ENCODE results near the gene UBE2J2.
"Not testable (repeated sequence)": the region's sequence is repeated elsewhere in the genome, so short reads cannot be mapped to it uniquely, and the experiment has no call there.

The UBE2J2 gene

GRCh38 chr1:1259540-1259939 is 14.1 kb downstream of the UBE2J2 start:
- DNase-seq (ENCODE audit: insufficient read length, low spot score) (no peak), FAIRE-seq (no peak)

GRCh38 chr1:1259119-1259488 is 14.6 kb downstream of the UBE2J2 start:
- FAIRE-seq (no peak), DNase-seq (ENCODE audit: insufficient read length, low spot score) (no peak)

- DNase-seq (ENCODE audit: insufficient read length, low spot score): no peak
Observed at GRCh38 chr1:1256956-1257871, 16.4 kb downstream of the UBE2J2 start.

GRCh38 chr1:1255611-1256010 is 18.0 kb downstream of the UBE2J2 start:
- no peak for DNase-seq (ENCODE audit: insufficient read length, low spot score)
- no peak for FAIRE-seq

More at GRCh38 chr1:1256956-1257871, 16.4 kb downstream of the UBE2J2 start:
- FAIRE-seq: no peak

GRCh38 chr1:1255078-1255477 is 18.6 kb downstream of the UBE2J2 start:
- no peak for DNase-seq (ENCODE audit: insufficient read length, low spot score)
- FAIRE-seq: no peak

- DNase-seq (ENCODE audit: insufficient read length, low spot score) (no peak), FAIRE-seq (no peak)
Observed at GRCh38 chr1:1254667-1254998, 19.0 kb downstream of the UBE2J2 start.

GRCh38 chr1:1253972-1254666 is 19.5 kb downstream of the UBE2J2 start:
- FAIRE-seq (no peak), DNase-seq (ENCODE audit: insufficient read length, low spot score) (no peak)

GRCh38 chr1:1253314-1253713 is 20.3 kb downstream of the UBE2J2 start:
- FAIRE-seq (no peak), DNase-seq (ENCODE audit: insufficient read length, low spot score) (no peak)

- peak; percentile 71 for DNase-seq (ENCODE audit: insufficient read length, low spot score)
- FAIRE-seq: peak; percentile 90
Observed at GRCh38 chr1:1250786-1251284, 22.8 kb downstream of the UBE2J2 start.

- not testable (repeated sequence) for DNase-seq (ENCODE audit: insufficient read length, low spot score); FAIRE-seq
Observed at GRCh38 chr1:1248009-1248913, 25.4 kb downstream of the UBE2J2 start.

GRCh38 chr1:1247341-1247913 is 26.2 kb downstream of the UBE2J2 start:
- DNase-seq (ENCODE audit: insufficient read length, low spot score) (no peak), FAIRE-seq (no peak)

GRCh38 chr1:1246577-1247340 is 26.9 kb downstream of the UBE2J2 start, which contains the start of gene C1QTNF12:
Gene C1QTNF12, minus strand, starts transcription at chr1:1246722. Its CDS starts 32 bp downstream, at chr1:1246690.
- FAIRE-seq (no peak), DNase-seq (ENCODE audit: insufficient read length, low spot score) (no peak)

- DNase-seq (ENCODE audit: insufficient read length, low spot score) (no peak), FAIRE-seq (no peak)
Observed at GRCh38 chr1:1245817-1246576, 27.7 kb downstream of the UBE2J2 start.

- DNase-seq (ENCODE audit: insufficient read length, low spot score) (no peak), FAIRE-seq (no peak)
Observed at GRCh38 chr1:1245178-1245816, 28.4 kb downstream of the UBE2J2 start.

GRCh38 chr1:1244192-1244811 is 29.4 kb downstream of the UBE2J2 start:
- FAIRE-seq: no peak

GRCh38 chr1:1243807-1244191 is 29.9 kb downstream of the UBE2J2 start:
- no peak for FAIRE-seq

More at GRCh38 chr1:1244192-1244811, 29.4 kb downstream of the UBE2J2 start:
- no peak for DNase-seq (ENCODE audit: insufficient read length, low spot score)

GRCh38 chr1:1243266-1243660 is 30.4 kb downstream of the UBE2J2 start:
- no peak for FAIRE-seq
- no peak for DNase-seq (ENCODE audit: insufficient read length, low spot score)

More at GRCh38 chr1:1243807-1244191, 29.9 kb downstream of the UBE2J2 start:
- DNase-seq (ENCODE audit: insufficient read length, low spot score): no peak

All from GM19239 (cell line).